GM12878 (cell line): ENCODE results near the gene SFN. TPM values are rescaled to one million over a fixed set of nuclear protein-coding genes. Genes with fewer than 3 reads are reported as not detected.

ENCODE experiments used
- ATAC-seq: fragments of 200-7000 bp; cut with Tn5 transposase; 3 replicates; pipeline ENCODE4 v1.9.1; 2020; ENCODE audit warnings: mild to moderate bottlenecking, moderate library complexity
- BruUV-seq: library from RNA; stranded (reverse); fragments of 400-500 nt; replicated peaks from 2 replicates; lab custom pipeline; 2021; lab: Mats Ljungman, UMichigan
- CTCF ChIA-PET: fragments of 300-600 bp; sonication (Branson Sonifier 250); formaldehyde crosslinking; extraction: SDS; loops from one replicate; lab custom pipeline; 2021; ENCODE audit warnings: inconsistent platforms; lab: Yijun Ruan, JAX
- POLR2A ChIA-PET: fragments of 350-600 bp; formaldehyde crosslinking; extraction: SDS; loops from one replicate; lab custom pipeline; 2021; ENCODE audit warnings: inconsistent platforms; lab: Charles Lee
- RAD21 ChIA-PET: fragments of 300-600 bp; sonication (Branson Sonifier 250); formaldehyde crosslinking; loops from one replicate; lab custom pipeline; 2023; ENCODE audit warnings: antibody characterized with exemption; ENCODE audit not compliant: unreplicated experiment; lab: Charles Lee
- SMC1A ChIA-PET: fragments of 300-600 bp; sonication (Branson Sonifier 250); formaldehyde crosslinking; loops from one replicate; lab custom pipeline; 2023; ENCODE audit not compliant: unreplicated experiment, uncharacterized antibody; lab: Charles Lee
- DNase-seq: peaks from one replicate; pipeline ENCODE4 v3.0.0-alpha.2; 2011; ENCODE audit warnings: low read depth, low spot score
- FAIRE-seq: peaks from 3 replicates; lab custom pipeline; 2011; peaks lifted over from hg19 to GRCh38; lab: Jason Lieb, UNC
- H2AFZ ChIP-seq: 2 replicates; pipeline ENCODE4 v1.6.0; 2011; ENCODE audit warnings: low read depth, low read length, control low read depth; ENCODE audit not compliant: control insufficient read depth
- H3K27ac ChIP-seq: 2 replicates; pipeline ENCODE4 v1.5.1; 2011; ENCODE audit warnings: control low read depth; ENCODE audit not compliant: control insufficient read depth, insufficient read depth
- H3K27me3 ChIP-seq, 2 experiments: replicated peaks in 1 of 2; 2 replicates each; pipeline versions ENCODE4 v1.6.0 to v1.6.1; 2011; ENCODE audit warnings: low read length in 1 of 2; ENCODE audit not compliant: control insufficient read depth in 2 of 2, insufficient read depth in 2 of 2
- H3K36me3 ChIP-seq, 2 experiments: 2 replicates each; pipeline ENCODE4 v1.5.1; 2011; ENCODE audit warnings: low read length in 1 of 2; ENCODE audit not compliant: control insufficient read depth in 2 of 2, insufficient read depth in 2 of 2
- H3K4me1 ChIP-seq: 2 replicates; pipeline ENCODE4 v1.6.1; 2011; ENCODE audit warnings: mild to moderate bottlenecking, low read length, moderate library complexity, mixed read lengths; ENCODE audit not compliant: control insufficient read depth, insufficient read depth
- H3K4me2 ChIP-seq: 2 replicates; pipeline ENCODE4 v1.6.0; 2011; ENCODE audit warnings: control low read depth; ENCODE audit not compliant: control insufficient read depth, insufficient read depth
- H3K4me3 ChIP-seq: fragments of 200-600 bp; sonication (generic); 2 replicates; pipeline ENCODE4 v1.5.1; 2016
- H3K79me2 ChIP-seq: 2 replicates; pipeline ENCODE4 v1.6.0; 2011; ENCODE audit warnings: low read length; ENCODE audit not compliant: control insufficient read depth, insufficient read depth
- H3K9ac ChIP-seq: 2 replicates; pipeline ENCODE4 v1.8.0; 2011; ENCODE audit warnings: low read length, control low read depth, mixed read lengths; ENCODE audit not compliant: control insufficient read depth, insufficient read depth
- H3K9me3 ChIP-seq: replicated peaks from 3 replicates; pipeline ENCODE4 v1.5.1; 2011; ENCODE audit warnings: mild to moderate bottlenecking, low read length; ENCODE audit not compliant: control insufficient read depth, insufficient read depth
- H4K20me1 ChIP-seq: 2 replicates; pipeline ENCODE4 v1.6.0; 2011; ENCODE audit not compliant: control insufficient read depth, insufficient read depth
- HDGF ChIP-seq: fragments of 450-650 bp; IDR thresholded peaks from 2 replicates; pipeline ENCODE4 v1.6.1; 2016; ENCODE audit warnings: antibody characterized with exemption
- RFX5 ChIP-seq: IDR thresholded peaks from 2 replicates; pipeline ENCODE4 v1.6.1; 2011; ENCODE audit warnings: low read depth, low read length, improper control_type of control experiment
- SREBF2 ChIP-seq: IDR thresholded peaks from 2 replicates; pipeline ENCODE4 v1.6.1; 2012; ENCODE audit warnings: mild to moderate bottlenecking, low read length
- TAF1 ChIP-seq: IDR thresholded peaks from 2 replicates; pipeline ENCODE4 v1.6.1; 2011; ENCODE audit warnings: mild to moderate bottlenecking, low read depth, low read length, borderline replicate concordance
- ZNF274 ChIP-seq: IDR thresholded peaks from one replicate; pipeline ENCODE4 v1.8.0; 2011; ENCODE audit not compliant: insufficient read length, insufficient read depth
- WGBS: methylation state at CpG from one replicate; pipeline ENCODE4 v1.1.6; 2016; ENCODE audit warnings: low lambda C conversion rate; ENCODE audit not compliant: insufficient replicate concordance, insufficient coverage; ENCODE audit errors: missing lambda C conversion rate; 5-methylcytosine and 5-hydroxymethylcytosine counted together
- in situ Hi-C: fragments of 300-500 bp; cut with MboI; formaldehyde crosslinking; loops from 9 replicates; pipeline ENCODE4 v1.14.3; 2018; ENCODE audit warnings: mixed read lengths
- intact Hi-C: fragments of 100-400 bp; cut with micrococcal nuclease; formaldehyde crosslinking; loops from one replicate; pipeline ENCODE4 v1.14.2; 2022; ENCODE audit not compliant: unreplicated experiment
- polyA plus RNA-seq, 11 experiments: library from polyadenylated mRNA; depleted of rRNA in 4 of 11; unstranded in 6 of 11; stranded (reverse) in 5 of 11; fragments of >200 nt; fragmentation: Nextera tagmentation in 4 of 11; fragmentation: Illumina TruSeq in 1 of 11; extraction: Ambion mirVana in 4 of 11; extraction: Trizol in 1 of 11; gene quantifications; 1 replicate in 1 of 11; 2 replicates in 10 of 11; pipeline versions ENCODE4 v1.2.1 to v1.2.3, GENCODE V29; 2011 to 2016; ENCODE audit warnings: inconsistent platforms in 2 of 11, missing spikeins in 2 of 11, low read depth in 1 of 11
- total RNA-seq, 4 experiments: library from RNA; depleted of rRNA in 3 of 4; stranded (reverse); fragments of >200 nt in 3 of 4; fragmentation: Illumina TruSeq in 1 of 4; extraction: Trizol in 1 of 4; gene quantifications; 2 replicates each; pipeline versions ENCODE4 v1.2.1 to v1.2.3, GENCODE V29; 2013 to 2021
- TF ChIP-seq, protein P1 (sequence below), 3 experiments: IDR thresholded peaks in 2 of 3; conservative IDR thresholded peaks in 1 of 3; 2 replicates each; pipeline ENCODE4 v1.5.1; 2011; ENCODE audit warnings: low read depth in 3 of 3, low read length in 3 of 3, mild to moderate bottlenecking in 3 of 3, control low read depth in 2 of 3, moderate library complexity in 2 of 3, inconsistent platforms in 1 of 3, mixed read lengths in 1 of 3; ENCODE audit not compliant: control insufficient read depth in 2 of 3, insufficient read depth in 1 of 3; ENCODE audit errors: extremely low read depth in 1 of 3

Gene SFN
- total and polyA plus RNA-seq, 10 of the 15 experiments (the other 5 are each of a cell fraction or from before 2014, with no cell fraction given), result 0.19 to 2.9 (median 1.0) TPM

DNA sequence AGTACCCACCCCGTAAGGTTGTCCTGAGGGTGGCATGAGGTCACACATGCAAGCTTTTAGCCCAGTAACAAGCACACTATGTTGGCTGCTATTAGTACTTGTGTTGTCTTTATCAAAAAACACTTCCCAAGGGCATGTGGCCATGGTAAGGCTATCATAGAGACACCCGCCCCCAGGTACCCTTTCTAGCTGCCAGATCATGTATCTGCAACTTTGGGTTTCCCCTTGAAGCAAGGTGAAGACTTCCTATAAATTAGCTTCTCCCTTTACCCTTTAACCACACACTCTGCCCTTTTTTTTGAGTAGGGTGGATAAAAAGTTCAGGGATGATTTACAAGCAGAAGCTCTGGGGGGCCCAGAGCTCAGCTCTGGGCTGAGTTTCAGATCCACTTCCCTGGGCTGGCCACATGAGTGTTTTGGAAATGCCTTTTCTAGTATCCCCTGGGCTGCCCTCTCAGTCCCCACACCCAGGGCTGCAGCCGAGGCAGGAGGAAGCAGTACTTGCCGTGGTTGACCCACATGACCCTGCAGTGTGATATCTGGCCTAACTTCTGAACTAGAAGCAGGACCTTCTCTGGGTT lies 34.4 kb upstream of the SFN start (continued):
- no peak for TF ChIP-seq RFX5

DNA sequence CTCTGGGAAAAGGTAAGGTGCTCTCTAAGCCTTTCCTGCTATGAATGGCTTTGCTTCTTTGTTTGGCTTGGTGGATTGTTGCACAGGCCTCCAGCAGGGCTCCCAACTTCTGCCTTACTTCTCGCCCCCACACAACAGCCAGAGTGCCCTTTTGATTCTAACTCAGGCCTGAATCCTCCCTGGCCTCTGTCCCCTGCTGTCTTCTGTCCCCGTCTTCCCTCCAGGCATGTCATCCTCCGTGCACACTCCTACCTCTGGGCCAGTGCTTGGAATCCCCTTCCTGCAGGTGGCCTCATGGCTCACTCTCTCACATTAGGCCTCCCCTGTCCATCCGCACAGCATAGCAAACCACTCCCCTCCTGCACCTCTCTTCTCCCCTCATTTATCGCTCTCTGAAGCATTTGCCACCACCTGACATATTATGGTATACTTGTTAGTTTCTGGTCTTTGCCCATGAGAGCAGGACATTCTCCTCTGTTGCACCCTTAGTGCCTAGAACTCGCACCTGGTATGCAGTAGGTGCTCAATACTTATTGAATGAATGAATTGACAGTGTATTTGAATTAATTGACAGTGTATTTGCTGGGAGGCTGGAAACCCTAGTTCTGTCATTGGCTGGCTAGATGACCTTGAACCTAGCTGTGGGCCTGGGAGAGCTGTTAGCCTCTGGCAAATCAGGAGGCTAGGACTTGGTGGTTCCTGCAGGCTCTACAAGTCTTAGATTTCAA lies 33.6 kb upstream of the SFN start:
- peak overlapping the region; percentile 99 for H3K4me2 ChIP-seq
- H3K9me3 ChIP-seq, result no peaks in the 10 kb centered on the region
- FAIRE-seq (no peak), ATAC-seq (0 out of 3 replicates have a peak, but pooled peaks have one; percentile 1), DNase-seq (no peak)
- ChIA-PET RAD21 (interaction anchor here (0.9 to 2.1 kb wide), 9 partner anchors 9 to 86 kb away, joined by 3 to 13 read pairs (median 4); partner anchors contain the start of gene PIGV), POLR2A (interaction anchor here (0.6 to 7.6 kb wide), 8 partner anchors 8 to 1477 kb away, joined by 3 to 56 read pairs (median 5); no protein-coding TSS in a partner anchor), SMC1A (interaction anchor here (0.6 to 7.2 kb wide), 12 partner anchors 9 to 227 kb away, joined by 3 to 57 read pairs (median 4); no protein-coding TSS in a partner anchor), CTCF (interaction anchor here (0.7 to 7.7 kb wide), 15 partner anchors 8 to 329 kb away, joined by 3 to 117 read pairs (median 4); partner anchors contain the start of gene PIGV)
- H3K9ac ChIP-seq, result peak overlapping the region; percentile 70
- peaks cover 5 to 20% of the 10 kb centered on the region in 2 experiments for H3K36me3 ChIP-seq
- H4K20me1 ChIP-seq, result no peaks in the 10 kb centered on the region
- H3K27ac ChIP-seq, result peak overlapping the region; percentile 84
- H3K27me3 ChIP-seq, result no peaks in the 10 kb centered on the region
- no peak overlapping the region for H2AFZ ChIP-seq
- 90% methylated on average over 6 of the region's 6 CpGs for WGBS
- intact Hi-C loops (loop anchor here (5.0 kb wide), 1 partner anchor 38 kb away; no protein-coding TSS in a partner anchor), in situ Hi-C loops (loop anchor here (5.0 kb wide), 1 partner anchor 52 kb away; no protein-coding TSS in a partner anchor)
- peaks cover 39% of the 10 kb centered on the region for H3K4me1 ChIP-seq
- H3K79me2 ChIP-seq, result peaks cover 74% of the 10 kb centered on the region
- no TSS peak for BruUV-seq
- TF ChIP-seq ZNF274, result no peak
- TF ChIP-seq, protein P1, sequence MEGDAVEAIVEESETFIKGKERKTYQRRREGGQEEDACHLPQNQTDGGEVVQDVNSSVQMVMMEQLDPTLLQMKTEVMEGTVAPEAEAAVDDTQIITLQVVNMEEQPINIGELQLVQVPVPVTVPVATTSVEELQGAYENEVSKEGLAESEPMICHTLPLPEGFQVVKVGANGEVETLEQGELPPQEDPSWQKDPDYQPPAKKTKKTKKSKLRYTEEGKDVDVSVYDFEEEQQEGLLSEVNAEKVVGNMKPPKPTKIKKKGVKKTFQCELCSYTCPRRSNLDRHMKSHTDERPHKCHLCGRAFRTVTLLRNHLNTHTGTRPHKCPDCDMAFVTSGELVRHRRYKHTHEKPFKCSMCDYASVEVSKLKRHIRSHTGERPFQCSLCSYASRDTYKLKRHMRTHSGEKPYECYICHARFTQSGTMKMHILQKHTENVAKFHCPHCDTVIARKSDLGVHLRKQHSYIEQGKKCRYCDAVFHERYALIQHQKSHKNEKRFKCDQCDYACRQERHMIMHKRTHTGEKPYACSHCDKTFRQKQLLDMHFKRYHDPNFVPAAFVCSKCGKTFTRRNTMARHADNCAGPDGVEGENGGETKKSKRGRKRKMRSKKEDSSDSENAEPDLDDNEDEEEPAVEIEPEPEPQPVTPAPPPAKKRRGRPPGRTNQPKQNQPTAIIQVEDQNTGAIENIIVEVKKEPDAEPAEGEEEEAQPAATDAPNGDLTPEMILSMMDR (IDR thresholded peaks at IDR 0.05 in 2 of 3, conservative IDR thresholded peaks at IDR 0.05 in 1 of 3; ENCODE audit: control insufficient read depth in 2 of 3, extremely low read depth in 1 of 3, insufficient read depth in 1 of 3, low read depth in 3 of 3, low read length in 3 of 3), result peak in 1 of 3 experiments; percentile 15; a peak in 1 of 6 replicates
- TF ChIP-seq TAF1, result no peak
- peak; percentile 80; the same call in 1 of the 2 replicates for TF ChIP-seq HDGF
- TF ChIP-seq SREBF2, result no peak
- H3K4me3 ChIP-seq, result peak overlapping the region; percentile 82
